Skeletal muscle satellite cell (primary cell): ENCODE data around the gene STAG3.
"Not testable (repeated sequence)": the region's sequence is repeated elsewhere in the genome, so short reads cannot be mapped to it uniquely, and the experiment has no call there.

Source experiments
- H3K27me3 ChIP-seq: 2 replicates; pipeline ENCODE4 v1.7.0; 2013; ENCODE audit warnings: low read length; ENCODE audit not compliant: control insufficient read depth, insufficient read depth
- H3K36me3 ChIP-seq: 2 replicates; pipeline ENCODE4 v1.7.0; 2013; ENCODE audit warnings: mild to moderate bottlenecking, control low read depth, low read length; ENCODE audit not compliant: insufficient read depth
- H3K4me1 ChIP-seq: 2 replicates; pipeline ENCODE4 v1.7.0; 2013; ENCODE audit warnings: low read length; ENCODE audit not compliant: control insufficient read depth, insufficient read depth
- H3K4me2 ChIP-seq: 2 replicates; pipeline ENCODE4 v1.7.0; 2013; ENCODE audit warnings: mild to moderate bottlenecking, low read length
- H3K4me3 ChIP-seq: 2 replicates; pipeline ENCODE4 v1.7.0; 2013; ENCODE audit warnings: low read length
- H3K9ac ChIP-seq: 2 replicates; pipeline ENCODE4 v1.7.0; 2013; ENCODE audit warnings: mild to moderate bottlenecking, low read depth, low read length, moderate library complexity
- H3K9me3 ChIP-seq: replicated peaks from 2 replicates; pipeline ENCODE4 v1.7.0; 2013; ENCODE audit warnings: mild to moderate bottlenecking, control low read depth, low read length

Gene STAG3

GRCh38 chr7:100169147-100169850, 8.4 kb upstream of the STAG3 start:
- Histone ChIP-seq H3K4me1 (peaks cover 18% of the 10 kb centered on the region), H3K4me2 (no peak overlapping the region), H3K27me3 (no peaks in the 10 kb centered on the region), H3K36me3 (peaks cover 3% of the 10 kb centered on the region), H3K9me3 (no peaks in the 10 kb centered on the region), H3K9ac (no peak overlapping the region), H3K4me3 (no peak overlapping the region)

DNA sequence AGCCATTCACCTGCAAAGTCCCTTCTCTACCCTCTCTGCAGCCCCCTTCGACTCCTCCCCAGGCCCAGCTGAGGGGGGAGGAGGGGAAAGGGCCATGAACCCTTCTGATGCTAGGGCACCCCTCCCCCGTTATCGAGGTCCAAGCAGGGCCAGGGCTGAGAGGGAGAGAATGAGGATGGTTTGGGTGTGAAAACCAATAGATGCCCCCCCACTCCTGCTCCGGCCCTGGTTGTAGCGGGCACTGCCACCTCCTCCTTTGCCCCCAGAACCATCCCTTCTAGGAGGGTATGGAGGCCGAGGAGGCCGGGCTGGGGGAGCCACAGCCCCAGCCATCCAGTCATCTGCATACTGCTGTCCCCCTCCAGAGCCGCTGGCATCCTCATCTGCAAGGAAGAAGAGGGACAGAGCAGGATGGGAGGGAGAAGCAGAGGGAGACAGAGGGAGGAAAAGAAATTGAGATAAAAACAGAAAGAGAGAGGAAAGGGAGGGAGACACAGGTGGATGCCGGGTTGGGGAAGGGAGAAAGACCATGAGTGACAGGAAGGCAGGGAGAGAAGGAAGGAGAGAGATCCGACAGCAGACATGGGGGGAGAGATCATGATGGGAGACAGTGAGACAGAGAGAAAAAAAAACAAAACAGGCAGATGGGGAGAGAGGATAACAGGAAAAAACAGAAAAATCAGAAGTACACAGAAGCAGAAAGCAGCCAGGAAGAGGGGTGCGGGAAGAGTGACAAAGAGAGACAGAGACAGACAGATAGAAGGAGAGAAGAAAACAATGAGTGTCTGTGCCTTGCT, 7.4 kb upstream of the STAG3 start:
- Histone ChIP-seq H3K27me3 (no peaks in the 10 kb centered on the region), H3K9me3 (no peaks in the 10 kb centered on the region), H3K4me2 (no peak overlapping the region), H3K4me1 (peaks cover 18% of the 10 kb centered on the region), H3K36me3 (peaks cover 3% of the 10 kb centered on the region), H3K4me3 (no peak overlapping the region), H3K9ac (no peak overlapping the region)

DNA sequence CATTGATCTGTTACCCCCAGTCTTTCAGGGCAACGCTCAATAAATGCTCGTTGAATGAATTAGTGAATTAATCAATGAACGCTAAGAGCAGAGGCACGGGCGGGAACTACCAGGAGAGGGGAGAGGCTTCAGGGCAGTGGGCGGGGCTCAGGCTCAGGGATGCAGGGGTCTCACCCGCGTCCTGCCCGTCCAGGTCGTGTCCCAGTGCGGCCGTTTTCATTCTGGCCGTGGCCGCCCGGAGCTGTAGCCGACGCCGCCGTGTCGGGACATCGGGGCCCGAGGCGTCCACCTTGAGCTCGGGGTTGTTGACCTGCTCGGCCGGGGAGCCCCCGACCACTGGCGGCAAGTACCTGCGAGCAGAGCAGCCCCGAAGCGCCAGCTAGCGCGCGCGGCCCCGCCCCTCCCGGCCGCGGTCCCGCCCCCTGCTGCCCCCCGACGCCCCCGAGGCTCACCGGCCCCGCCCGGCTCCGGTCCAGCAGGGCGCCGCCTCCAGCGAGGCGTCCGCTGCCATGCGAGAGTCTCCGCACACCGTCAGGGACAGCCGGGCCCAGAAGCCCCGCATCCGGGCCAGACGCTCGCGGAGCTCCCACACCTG, 6.5 kb upstream of the STAG3 start:
- Histone ChIP-seq H3K4me1 (peaks cover 18% of the 10 kb centered on the region), H3K36me3 (peaks cover 3% of the 10 kb centered on the region), H3K9ac (no peak overlapping the region), H3K9me3 (no peaks in the 10 kb centered on the region), H3K4me3 (no peak overlapping the region), H3K4me2 (no peak overlapping the region), H3K27me3 (no peaks in the 10 kb centered on the region)

GRCh38 chr7:100171840-100172239, 5.9 kb upstream of the STAG3 start:
- H3K9me3 ChIP-seq, result no peaks in the 10 kb centered on the region
- no peaks in the 10 kb centered on the region for H3K27me3 ChIP-seq
- H3K4me3 ChIP-seq, result no peak overlapping the region
- H3K4me1 ChIP-seq, result peaks cover 23% of the 10 kb centered on the region
- H3K4me2 ChIP-seq, result no peak overlapping the region
- peaks cover 3% of the 10 kb centered on the region for H3K36me3 ChIP-seq
- no peak overlapping the region for H3K9ac ChIP-seq

GRCh38 chr7:100173806-100174495, 3.8 kb upstream of the STAG3 start:
- peaks cover 9% of the 10 kb centered on the region for H3K4me1 ChIP-seq
- no peaks in the 10 kb centered on the region for H3K27me3 ChIP-seq
- no peak overlapping the region for H3K4me3 ChIP-seq
- H3K9ac ChIP-seq, result no peak overlapping the region
- peaks cover 3% of the 10 kb centered on the region for H3K36me3 ChIP-seq
- H3K4me2 ChIP-seq, result no peak overlapping the region
- H3K9me3 ChIP-seq, result no peaks in the 10 kb centered on the region

DNA sequence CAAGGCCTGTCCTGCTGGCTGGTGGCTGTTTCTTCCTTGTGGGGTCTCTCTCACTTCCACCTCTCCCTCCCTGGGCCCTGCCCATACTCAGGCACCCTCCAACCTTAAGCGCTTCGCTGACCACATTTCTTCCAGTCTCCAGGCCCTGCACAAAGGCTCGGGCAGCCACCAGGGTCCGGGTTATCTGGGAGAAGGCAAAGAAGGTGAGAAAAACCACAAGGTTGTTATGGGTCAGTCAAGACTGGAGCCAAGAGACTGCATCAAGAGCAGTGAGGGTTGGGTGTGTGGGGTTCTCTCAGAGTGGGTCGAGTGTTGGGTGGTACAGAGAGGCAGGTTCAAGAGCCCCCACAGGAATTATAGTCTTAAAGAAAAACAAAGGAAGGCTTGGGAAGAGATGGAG, 3.1 kb upstream of the STAG3 start:
- no peak overlapping the region for H3K4me3 ChIP-seq
- peaks cover 6% of the 10 kb centered on the region for H3K4me1 ChIP-seq
- H3K36me3 ChIP-seq, result peaks cover 3% of the 10 kb centered on the region
- no peak overlapping the region for H3K4me2 ChIP-seq
- no peaks in the 10 kb centered on the region for H3K9me3 ChIP-seq
- H3K9ac ChIP-seq, result no peak overlapping the region
- no peaks in the 10 kb centered on the region for H3K27me3 ChIP-seq

DNA sequence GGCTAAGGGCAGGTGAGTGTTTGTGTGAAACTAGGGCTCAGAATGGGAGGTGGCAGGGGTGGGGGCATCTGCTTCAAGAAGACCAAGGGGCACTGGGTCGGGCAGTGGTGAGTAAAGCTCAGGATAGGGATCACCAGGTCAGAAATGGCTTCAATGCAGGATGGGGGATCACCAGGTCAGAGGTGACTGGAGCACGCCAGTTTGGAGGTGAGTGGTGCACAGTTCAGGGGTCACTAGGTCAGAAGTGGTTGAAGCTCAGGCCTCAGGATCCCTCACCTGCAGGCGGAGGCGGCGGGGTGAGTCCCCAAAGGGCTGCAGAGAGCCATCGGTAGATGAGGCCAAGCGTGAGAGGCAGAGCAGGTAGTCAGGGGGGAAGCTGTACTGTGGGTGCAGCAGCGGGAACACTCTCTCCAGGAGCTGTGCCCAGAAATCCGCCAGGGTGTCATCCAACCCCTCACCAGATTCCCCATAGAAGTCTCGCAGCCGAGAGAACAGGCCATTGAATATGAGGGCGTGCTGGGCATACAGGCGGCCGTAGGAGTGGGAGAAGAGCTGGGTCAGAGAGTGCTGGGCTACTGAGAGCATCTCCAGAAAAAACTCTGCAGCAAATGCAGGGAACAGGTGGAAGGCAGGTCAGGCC, 2.3 kb upstream of the STAG3 start:
- Histone ChIP-seq H3K9ac (no peak overlapping the region), H3K36me3 (peaks cover 3% of the 10 kb centered on the region), H3K9me3 (no peaks in the 10 kb centered on the region), H3K27me3 (no peaks in the 10 kb centered on the region), H3K4me1 (peaks cover 6% of the 10 kb centered on the region), H3K4me2 (no peak overlapping the region), H3K4me3 (no peak overlapping the region)

- no peaks in the 10 kb centered on the region for H3K9me3 ChIP-seq
- H3K4me1 ChIP-seq, result peaks cover 6% of the 10 kb centered on the region
- peak overlapping the region; percentile 94 for H3K4me2 ChIP-seq
- H3K27me3 ChIP-seq, result peaks cover 3% of the 10 kb centered on the region
- peak overlapping the region; percentile 83 for H3K4me3 ChIP-seq
- H3K36me3 ChIP-seq, result peaks cover 3% of the 10 kb centered on the region
- H3K9ac ChIP-seq, result peak overlapping the region; percentile 85
Measured at GRCh38 chr7:100176096-100177044, 1.3 kb upstream of the STAG3 start.

DNA sequence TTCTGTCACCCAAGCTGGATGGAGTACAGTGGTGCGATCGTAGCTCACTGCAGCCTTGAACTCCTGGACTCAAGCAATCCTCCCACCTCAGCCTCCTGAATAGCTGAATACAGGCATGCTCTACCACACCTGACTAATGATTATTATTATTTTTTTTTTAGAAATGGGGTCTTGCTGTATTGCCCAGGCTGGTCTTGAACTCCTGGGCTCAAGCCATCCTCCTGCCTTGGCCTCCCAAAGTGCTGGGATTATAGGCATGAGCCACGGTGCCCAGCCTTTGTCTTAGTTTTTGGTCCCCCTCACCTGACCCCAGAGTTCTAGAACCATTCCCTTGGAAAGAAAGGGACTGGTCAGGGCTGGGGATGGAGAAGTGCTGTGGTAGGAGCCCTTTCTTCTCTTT, 2.4 kb downstream of the STAG3 start:
- H3K27me3 ChIP-seq, H3K36me3 ChIP-seq, H3K9ac ChIP-seq, H3K4me3 ChIP-seq, H3K4me2 ChIP-seq, H3K4me1 ChIP-seq, H3K9me3 ChIP-seq: not testable (repeated sequence)

GRCh38 chr7:100182616-100183015, 4.9 kb downstream of the STAG3 start:
- H3K9me3 ChIP-seq, H3K36me3 ChIP-seq, H3K4me1 ChIP-seq, H3K4me3 ChIP-seq, H3K4me2 ChIP-seq, H3K27me3 ChIP-seq, H3K9ac ChIP-seq: not testable (repeated sequence)
